ENCODE results near the gene SLC8A1.

Gene SLC8A1

GRCh38 chr2:40321822-40322221, 130.1 kb downstream of the SLC8A1 start:
- intact Hi-C loops (cut with DNase I) = no loop called here
- DNase-seq = no peak

DNA sequence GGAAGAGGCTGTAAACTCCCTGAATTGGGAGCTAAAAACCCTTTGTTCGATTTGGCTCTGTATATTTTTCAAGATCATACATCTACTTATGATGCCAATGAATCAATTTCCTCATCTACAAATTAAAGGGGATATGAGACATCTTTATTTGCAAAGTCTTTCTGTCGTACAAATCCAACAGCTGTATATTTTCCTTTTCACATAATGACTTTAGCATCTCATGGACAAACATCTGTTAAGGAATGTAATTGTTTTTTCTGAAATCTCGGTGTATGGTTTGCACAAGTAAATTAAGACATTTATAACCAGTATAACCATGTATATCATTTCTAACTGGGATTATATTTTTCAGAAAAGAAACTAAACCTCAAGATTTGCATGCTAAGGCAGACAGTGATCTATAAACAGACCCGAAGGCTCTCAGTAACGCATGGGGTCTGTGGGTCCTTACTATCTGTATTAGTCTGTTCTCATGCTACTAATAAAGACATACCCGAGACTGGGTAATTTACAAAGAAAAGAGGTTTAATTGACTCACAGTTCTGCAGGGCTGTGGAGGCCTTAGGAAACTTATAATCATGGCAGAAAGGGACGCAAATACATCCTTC, 130.8 kb downstream of the SLC8A1 start:
- DNase-seq = no peak
- intact Hi-C loops (cut with DNase I) = no loop called here

GRCh38 chr2:40318921-40319320, 133.0 kb downstream of the SLC8A1 start:
- intact Hi-C loops (cut with DNase I) = no loop called here
- DNase-seq = no peak

DNA sequence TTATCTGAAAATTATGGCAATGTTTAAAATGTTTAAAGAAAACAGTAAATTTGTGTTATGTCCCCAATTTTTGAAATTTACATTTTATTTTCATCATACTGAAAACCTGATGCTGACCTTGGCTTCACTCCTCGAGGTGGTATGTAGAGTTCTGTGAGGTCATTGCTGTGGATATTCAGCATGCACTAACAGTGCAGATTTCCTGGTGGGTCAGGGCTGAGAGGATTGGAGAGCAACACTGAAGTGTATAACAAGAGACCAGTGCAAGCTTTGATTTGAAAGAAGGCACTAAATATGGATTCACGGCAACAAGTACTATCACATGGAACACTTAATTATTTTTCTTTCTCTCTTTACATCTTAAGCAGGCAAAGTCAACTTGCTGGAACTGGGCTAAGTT, 134.1 kb downstream of the SLC8A1 start:
- intact Hi-C loops (cut with DNase I) = no loop called here

GRCh38 chr2:40317046-40317445, 134.8 kb downstream of the SLC8A1 start:
- intact Hi-C loops (cut with DNase I) = no loop called here
- DNase-seq = no peak

More for the DNA sequence above, 134.1 kb downstream of the SLC8A1 start:
- DNase-seq = no peak

DNA sequence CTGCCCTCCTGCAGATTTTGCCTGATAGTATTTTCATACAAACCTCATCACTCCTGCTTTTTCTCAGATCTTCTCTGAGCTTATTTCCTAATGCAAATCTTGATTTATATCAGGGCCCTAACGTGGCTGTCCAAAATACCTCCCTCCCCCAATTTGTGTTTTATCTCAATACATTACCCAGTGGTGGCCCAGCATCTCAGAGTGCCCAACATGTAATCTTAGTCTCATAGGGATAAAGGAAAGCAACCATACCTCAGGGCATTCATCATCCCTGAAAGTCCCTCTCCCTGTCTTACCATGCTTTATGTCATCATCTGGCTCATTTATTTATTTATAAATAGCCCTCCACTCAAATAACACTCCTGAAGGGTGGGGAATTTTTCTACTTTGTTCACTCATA, 135.3 kb downstream of the SLC8A1 start:
- intact Hi-C loops (cut with DNase I) = no loop called here
- DNase-seq = no peak

DNA sequence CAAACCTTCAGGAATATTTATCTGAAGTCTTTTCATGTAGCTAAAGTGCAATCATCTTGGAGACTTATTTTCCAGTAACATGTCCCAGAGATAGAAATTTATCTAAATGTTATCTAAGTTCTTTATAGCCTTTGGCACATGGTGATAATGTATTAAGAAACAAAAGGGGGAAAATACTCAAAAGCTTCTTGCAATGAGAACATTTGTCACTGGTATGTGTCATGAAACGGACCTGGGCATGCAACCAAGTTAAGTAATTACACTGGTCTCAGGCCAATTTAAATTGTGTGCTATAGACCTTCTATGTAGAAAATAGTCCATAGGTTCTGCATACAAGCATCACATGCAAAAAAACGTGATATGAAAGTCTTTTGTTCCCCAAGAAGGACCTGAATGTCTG, 136.2 kb downstream of the SLC8A1 start:
- intact Hi-C loops (cut with DNase I) = no loop called here
- no peak for DNase-seq

- intact Hi-C loops (cut with DNase I) = no loop called here
- no peak for DNase-seq
Observed at GRCh38 chr2:40311026-40311425, 140.9 kb downstream of the SLC8A1 start.

DNA sequence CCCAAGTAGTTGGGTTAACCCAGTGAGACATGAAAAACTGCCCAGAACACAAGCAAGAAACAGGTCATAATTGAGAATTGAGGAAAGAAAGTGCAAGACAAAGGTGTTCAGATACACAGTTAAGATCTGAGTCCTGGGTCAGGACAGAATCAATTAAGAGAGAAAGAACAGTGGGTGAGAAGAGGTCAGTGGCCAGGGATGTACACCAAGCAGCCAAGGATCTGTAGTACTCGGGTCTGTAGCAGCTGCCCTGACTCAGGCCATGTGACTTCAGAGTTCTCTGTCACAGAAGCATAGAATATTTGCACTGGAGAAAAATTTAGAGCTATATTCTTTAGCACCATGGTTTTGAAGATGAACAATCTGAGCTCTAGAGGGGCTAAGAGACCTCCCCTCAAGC, 141.6 kb downstream of the SLC8A1 start:
- DNase-seq = no peak
- intact Hi-C loops (cut with DNase I) = no loop called here

DNA sequence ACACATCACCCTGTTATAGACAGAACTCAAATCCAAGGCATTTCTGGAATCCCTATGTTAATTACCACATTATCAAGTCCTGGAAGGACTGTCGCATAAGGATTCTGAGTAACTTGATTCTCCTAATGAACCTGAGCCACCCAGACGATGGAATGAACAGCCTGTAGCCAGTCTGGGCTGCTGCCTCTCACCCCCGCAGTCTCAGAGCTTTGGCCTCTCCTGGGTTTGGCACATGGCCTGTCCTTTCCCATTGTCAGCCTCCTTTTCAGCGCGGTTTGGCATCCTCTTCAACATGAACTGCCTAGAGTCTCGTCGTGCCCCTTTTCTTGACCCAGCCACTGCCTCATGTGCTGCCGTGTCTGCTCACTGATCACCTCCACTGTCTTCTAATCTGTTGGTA, 147.6 kb downstream of the SLC8A1 start:
- intact Hi-C loops (cut with DNase I) = no loop called here
- DNase-seq = no peak

GRCh38 chr2:40303746-40304145, 148.1 kb downstream of the SLC8A1 start:
- DNase-seq = no peak
- intact Hi-C loops (cut with DNase I) = no loop called here

DNA sequence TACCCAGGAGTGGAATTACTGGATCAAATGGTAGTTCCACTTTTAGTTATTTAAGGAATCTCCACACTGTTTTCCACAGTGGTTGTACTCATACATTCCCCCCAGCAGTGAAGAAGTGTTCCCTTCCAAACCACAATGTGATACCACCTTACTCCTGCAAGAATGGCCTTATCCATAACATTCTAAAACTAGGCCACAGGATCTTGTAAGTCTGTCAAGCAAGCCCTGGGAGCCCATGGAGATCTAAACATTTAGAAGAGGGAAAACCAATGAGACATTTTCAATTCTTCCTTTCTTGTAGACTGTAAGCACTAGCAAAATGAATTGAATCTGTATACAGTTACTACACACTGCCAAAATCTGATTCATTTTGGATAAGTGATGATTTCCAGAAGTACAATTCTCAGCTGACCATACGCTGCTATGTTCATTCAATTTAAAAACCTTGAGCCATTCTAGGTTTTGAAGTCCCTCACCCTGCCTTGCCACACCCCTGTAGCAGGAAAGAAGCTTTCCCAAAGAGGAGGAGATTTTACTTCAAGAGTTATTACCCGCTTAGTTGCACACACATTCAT, 149.1 kb downstream of the SLC8A1 start:
- no peak for DNase-seq
- intact Hi-C loops (cut with DNase I) = no loop called here

DNA sequence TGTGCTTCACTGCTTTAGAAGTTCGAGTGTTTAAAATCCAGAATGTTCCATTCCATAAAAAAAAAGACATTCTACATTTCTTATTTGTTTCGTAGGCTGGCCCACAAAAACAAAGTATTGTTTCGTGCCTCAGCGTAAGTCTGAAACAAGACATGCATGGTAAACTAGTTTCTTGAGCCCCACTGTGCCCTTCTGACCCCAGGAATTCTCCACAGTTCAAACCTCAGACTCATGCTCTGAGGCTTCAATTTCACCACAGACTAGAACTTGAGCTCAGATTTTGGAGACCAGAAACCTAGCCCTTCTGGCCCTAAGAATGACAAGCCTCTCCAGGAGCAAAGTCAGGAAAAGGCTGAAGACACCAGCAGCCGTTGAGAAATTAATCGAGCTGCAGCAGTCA, 151.5 kb downstream of the SLC8A1 start:
- intact Hi-C loops (cut with DNase I) = no loop called here
- no peak for DNase-seq

DNA sequence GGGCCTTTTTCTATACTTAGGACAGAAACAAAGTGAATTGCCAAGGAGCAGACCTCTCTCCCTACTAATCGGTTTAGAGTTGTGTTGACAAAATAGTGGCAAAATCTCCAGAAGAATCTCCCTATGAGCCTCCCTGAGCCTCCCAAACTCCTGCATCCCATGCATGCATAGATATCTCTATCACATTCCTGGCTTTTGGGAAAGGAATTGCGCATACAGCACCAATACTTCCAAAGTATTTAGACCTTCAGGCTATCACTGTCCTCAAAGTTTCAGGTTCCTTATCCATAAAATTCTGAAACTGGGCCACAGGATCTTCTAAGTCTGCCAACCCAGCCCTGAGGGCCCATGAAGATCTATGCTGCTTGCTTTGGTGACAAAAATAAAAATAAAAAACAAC, 152.1 kb downstream of the SLC8A1 start:
- intact Hi-C loops (cut with DNase I) = no loop called here

GRCh38 chr2:40299173-40299572, 152.7 kb downstream of the SLC8A1 start:
- intact Hi-C loops (cut with DNase I) = no loop called here
- DNase-seq = no peak

More for the DNA sequence above, 152.1 kb downstream of the SLC8A1 start:
- no peak for DNase-seq

- no peak for DNase-seq
- intact Hi-C loops (cut with DNase I) = no loop called here
Observed at GRCh38 chr2:40298026-40298425, 153.9 kb downstream of the SLC8A1 start.

- DNase-seq = no peak
- intact Hi-C loops (cut with DNase I) = no loop called here
Observed at GRCh38 chr2:40292291-40292690, 159.6 kb downstream of the SLC8A1 start.

DNA sequence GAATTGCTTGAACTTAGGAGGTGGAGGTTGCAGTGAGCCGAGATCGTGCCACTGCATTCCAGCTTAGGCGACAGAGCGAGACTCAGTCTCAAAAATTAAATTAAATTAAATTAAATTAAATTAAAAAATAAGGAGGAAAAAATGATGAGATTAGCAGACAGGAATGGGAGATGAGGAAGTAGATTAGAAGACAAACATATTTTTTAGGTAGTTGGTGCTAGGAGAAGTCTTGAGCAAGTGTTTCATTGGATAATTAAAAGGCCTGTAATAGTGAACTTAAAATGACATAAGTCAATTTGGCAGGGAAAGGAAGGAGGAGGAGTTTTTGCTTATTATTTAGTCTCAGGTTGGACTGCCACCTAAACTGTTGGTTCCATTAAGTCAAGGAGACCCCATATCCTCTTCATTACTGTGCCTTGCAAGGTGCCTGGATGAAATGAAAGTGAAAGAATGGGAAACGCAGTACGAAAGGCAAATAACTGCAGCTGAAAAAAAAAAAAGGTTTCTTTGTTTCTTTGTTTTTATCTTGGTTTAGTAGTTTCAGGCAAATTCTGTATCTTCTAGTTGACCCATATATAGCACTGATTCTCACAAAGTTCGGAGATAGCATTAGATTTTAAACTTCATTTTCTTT, 162.0 kb downstream of the SLC8A1 start:
- no peak for DNase-seq
- intact Hi-C loops (cut with DNase I) = no loop called here

GRCh38 chr2:40287773-40288172, 164.1 kb downstream of the SLC8A1 start:
- DNase-seq = no peak
- intact Hi-C loops (cut with DNase I) = no loop called here

DNA sequence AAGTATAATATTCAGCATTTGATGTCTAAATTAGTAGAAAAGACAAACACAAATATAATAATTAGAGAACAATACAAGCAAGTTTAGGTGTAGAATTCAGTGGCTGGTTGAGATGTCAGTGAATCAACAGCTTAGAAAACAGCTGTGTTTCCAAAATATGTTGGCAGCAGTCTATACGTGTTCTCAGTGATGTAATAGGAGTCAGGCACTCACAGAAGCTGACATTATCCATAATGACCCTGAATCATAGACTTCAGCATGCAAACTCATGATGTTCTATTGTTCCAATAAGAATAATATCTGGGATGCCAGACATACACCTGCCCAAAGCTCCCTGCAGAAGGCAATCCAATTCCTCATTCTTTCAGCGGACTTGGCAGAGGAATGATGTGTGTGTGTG, 164.7 kb downstream of the SLC8A1 start:
- intact Hi-C loops (cut with DNase I) = no loop called here
- DNase-seq = no peak

DNA sequence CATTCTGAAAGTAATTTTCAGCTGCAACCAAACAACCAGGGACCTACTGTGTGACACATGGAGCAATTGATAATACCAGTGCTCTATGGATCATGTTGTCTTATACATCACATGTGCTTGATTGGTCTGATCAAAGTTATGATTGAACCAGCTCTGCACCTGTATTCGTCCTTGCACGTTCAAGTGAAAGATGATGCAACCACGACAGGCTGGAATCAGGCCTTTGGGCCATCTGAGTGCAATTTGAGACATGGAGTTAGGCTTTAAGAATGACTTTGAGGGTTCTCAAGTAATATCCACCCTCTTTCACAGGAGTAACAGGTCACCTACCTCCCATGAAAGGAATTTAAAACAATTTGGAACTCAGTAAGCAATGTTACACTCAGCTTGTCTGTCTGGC, 165.2 kb downstream of the SLC8A1 start:
- no peak for DNase-seq
- intact Hi-C loops (cut with DNase I) = no loop called here

- intact Hi-C loops (cut with DNase I) = no loop called here
- no peak for DNase-seq
Observed at GRCh38 chr2:40285391-40285790, 166.5 kb downstream of the SLC8A1 start.
